Hematopoietic multipotent progenitor cell treated with erythropoietin and hydrocortisone succinate and interleukin-3 and kit ligand, for 6 days (in vitro differentiated cells): Measurements from ENCODE around the gene GNAO1.

ENCODE experiments used
- DNase-seq: peaks from one replicate; pipeline ENCODE4 v3.0.0-alpha.2; 2015

The GNAO1 gene

GRCh38 chr16:56294579-56294978 lies 103.3 kb downstream of the GNAO1 start:
- DNase-seq, result no peak

- DNase-seq, result no peak
These were observed 103.9 kb downstream of the GNAO1 start for GRCh38 chr16:56295059-56295665.

DNA sequence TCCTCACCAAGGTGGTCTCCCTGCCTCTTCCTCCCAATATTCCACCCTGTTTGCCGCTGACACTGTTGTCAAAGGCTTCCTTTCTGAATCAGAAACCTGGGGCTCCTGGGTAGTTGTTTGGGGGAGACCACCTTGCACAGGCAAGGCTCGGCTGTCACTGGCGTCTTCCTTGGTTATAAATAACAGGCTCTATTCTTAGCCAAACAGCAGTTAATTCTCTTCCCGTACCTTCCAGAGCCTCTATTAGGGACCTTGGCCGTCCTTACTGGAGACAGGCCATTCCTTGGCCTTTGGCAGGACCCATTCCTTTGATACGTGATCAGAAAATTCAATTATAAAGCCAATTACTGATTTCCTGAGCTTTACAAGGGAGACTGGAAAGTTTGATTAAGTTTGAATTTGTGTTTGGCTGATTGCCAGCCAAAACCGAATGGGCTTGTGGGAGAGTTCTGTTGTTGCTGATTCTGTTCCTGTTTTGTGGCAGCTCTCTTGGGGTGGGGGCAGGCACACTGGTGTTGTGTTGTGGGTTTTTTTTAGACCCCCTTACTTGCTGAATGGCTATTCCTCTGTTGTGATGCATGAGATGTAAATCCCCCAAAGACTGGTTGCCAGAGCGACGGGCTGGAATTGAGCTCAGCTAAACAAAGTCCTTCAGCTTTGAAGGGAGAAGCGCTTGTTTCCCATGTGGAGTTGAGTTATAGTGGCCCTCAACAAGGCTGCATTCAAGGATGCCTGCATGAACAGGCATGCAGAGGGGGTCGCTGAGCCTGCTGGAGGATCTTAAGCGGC lies 104.6 kb downstream of the GNAO1 start:
- no peak for DNase-seq

GRCh38 chr16:56297684-56298083 lies 106.4 kb downstream of the GNAO1 start:
- no peak for DNase-seq

- no peak for DNase-seq
These were observed 106.8 kb downstream of the GNAO1 start for GRCh38 chr16:56298116-56298515.

DNA sequence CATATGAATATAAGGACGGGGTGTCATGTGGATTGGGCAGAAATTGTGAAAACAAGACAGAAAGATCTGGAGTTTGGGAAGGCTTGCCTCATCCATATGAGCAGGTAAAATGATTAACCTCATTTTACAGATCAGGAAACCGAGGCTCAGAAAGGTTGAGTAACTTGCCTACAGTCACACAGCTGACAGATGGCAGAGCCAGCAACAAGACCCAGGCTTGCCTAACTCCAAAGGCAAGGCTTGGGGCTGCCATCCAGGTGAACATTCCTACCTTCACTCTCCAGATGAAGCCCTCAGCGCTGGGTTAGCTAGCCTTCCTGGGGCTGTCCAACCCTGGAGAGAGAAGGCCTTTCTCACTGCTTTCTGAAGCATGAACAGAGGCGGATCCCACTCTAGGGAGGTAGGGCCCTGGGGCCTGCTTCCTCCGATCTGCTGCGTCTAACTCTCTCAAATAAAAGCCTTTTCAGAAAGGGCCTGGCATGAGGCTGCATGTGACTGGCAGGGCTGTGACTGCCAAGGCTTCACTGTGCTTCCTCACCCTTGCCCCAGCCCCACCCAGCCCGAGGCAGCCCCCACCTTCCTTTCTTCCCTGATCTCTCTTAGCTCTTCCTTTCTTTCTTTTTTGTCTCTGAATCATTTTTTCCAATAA lies 107.8 kb downstream of the GNAO1 start:
- DNase-seq, result no peak

DNA sequence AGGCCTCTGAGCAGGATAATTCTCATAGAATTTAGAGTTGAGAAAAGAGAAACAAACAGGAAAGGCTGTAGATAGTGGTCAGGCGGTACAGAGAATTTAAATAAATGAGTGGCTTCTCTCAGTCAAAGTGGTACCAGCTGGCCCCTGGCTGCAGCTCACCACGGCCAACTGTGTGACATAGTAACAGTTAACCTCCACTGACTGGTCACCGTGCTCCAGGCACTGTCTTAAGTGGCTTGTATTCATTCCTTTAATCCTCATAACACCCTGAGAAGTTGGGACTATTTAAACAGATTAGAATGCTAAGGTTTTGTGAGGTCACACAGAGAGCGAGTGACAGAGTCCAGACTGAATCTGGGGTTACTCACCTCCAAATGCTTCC lies 108.9 kb downstream of the GNAO1 start:
- no peak for DNase-seq

DNA sequence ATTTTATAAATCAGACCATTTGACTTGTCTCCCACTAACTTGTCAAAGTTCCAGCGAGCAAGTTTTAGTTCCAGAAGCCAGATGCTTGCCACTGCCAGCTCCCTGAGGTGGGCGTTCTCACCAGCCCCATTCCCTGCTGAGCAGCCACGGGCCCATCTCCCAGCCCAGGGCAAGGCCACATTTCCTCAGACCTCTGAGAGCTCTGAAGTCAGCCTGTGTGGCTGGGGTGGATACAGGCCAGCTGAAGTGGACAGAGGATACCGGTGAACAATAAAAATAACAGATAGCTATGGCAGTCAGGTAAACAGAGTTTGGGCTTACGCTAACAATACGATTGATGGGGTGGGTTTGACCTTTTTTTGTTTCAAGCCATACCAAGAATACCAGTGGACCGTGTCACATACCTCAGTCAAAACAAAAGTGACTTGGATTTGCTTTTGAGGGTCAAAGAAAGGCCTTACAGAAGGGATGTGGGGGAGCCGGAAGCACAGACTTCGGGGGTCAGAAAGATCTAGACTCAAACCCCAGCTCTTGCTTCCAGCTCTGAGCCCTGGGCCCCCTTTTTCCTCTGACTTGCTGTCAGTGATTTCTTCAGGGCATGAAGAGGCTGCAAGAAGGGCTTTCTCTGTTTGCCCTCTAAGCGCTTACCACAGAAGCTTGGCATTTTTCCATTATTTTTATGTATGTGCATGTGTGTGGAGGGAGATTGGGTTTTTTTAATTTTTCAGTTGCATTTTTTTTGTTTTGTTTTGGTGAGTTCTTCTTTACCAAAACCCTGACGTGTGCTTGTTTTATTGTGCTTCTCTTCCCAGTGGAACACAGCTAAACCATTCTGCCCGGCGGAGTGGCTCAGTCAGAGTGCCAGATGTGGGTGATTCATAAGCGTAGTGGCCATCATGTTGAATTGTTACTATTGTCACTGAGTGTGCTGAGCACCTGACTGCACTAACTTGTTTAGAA lies 109.9 kb downstream of the GNAO1 start:
- DNase-seq, result peak; percentile 84

- DNase-seq, result no peak
These were observed 111.2 kb downstream of the GNAO1 start for GRCh38 chr16:56302506-56302905.

GRCh38 chr16:56303066-56303715 lies 111.9 kb downstream of the GNAO1 start:
- DNase-seq, result no peak

GRCh38 chr16:56303880-56304279 lies 112.6 kb downstream of the GNAO1 start:
- no peak for DNase-seq

DNA sequence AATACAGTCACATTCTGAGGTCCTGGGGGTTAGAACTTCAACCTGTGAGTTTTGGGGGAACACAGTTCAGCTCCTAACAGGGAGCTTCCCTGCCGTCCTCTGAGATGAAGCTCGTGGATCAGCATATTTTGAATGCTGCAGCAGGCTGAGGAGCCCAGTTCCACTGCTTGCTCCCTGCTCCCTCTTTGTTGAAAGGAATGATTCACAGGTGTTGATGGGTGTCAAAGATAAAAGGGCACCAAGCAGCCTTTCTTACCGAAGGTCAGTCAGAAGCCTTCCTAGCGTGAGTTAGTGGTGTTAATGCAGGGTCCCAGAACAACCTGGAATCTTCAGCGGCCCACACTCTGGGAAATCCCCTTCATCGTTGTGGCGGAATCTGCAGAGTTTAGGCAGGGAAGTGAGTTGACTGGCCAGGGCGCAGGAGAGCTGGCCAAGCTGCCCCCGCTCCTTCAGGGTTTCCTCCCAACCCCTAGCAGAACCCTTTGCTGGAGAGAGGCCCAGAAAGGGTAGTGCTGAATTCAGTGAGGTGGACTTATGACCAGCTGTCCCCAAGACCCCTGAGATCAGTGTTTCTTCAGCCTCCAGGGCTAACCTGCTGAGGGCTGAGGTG lies 114.8 kb downstream of the GNAO1 start:
- DNase-seq, result no peak

DNA sequence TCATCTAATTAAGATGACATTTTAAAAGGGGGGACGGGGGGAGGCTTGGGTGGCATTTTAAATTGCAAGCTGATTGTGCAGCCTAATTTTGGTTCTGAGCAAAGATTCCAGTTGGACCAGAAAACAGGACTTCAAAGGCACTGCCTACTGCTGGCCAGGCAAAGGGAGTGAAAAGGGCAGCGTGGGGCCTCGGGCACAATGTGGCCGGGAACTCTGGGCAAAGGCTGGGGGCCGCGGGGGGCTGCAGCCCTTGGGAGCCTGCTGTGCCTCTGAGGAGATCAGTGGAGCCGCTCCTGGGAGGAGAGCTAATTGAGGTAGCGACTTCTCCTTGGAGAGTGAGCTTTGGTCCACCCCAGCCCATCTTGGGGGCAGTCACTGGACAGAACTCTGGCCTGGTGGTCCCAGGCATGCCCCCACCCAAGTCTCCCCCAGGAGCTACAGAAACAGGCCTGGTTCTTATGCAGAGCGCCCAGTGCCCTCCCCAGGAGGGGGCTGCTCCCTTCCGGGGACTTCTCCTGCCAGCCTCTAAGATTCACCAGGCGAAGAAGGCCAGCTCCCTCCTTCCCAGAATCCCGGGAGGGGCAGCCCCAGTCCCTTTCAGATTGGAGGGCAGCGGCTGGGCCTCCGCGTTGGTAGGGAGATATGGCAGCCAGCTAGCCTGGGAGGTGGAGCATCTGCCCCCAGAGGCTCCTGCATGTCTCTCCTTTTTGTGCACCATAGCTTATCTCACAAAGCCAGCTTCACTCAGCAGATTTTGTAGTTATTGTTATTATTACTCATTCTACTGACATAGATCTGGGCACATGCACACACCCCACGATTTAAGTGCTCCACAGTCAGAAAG lies 115.6 kb downstream of the GNAO1 start:
- DNase-seq, result peak; percentile 75

DNA sequence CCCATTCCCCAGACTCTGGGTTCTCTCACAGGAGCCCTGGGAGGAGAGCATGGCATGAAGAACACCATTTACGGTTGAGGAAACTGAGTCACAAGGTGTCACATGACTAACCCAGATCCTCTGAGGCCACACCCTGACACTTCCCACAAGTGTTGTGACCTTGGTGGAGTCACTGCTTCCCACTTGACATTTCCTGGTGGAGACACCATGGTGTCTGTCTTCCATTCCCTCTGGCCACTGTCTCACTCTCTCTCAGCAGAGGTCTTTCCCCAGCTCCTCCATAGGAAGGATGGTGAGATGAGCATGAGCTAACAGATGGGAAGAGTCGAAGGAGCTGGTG lies 116.2 kb downstream of the GNAO1 start:
- no peak for DNase-seq

DNA sequence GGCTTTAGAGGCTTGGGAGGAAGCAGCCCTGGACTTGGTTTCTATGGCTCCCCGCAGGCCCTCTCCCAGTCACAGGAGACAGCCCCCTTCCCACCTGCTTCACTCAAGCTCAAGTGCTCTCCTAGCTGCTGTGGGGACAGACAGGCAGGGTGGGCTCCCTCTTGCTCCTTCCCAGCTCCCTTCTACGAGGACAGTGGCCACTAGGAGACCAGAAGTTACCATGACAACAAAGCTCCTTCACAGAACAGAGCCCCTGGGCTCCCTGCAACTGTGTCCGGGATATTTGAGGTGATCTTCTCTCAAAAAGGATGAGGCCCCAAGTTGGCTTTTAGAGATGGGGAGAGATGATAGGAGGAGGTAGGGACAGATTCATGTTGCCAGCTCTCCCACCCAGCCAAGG lies 117.7 kb downstream of the GNAO1 start:
- DNase-seq, result no peak

GRCh38 chr16:56310690-56311089 lies 119.4 kb downstream of the GNAO1 start:
- no peak for DNase-seq

DNA sequence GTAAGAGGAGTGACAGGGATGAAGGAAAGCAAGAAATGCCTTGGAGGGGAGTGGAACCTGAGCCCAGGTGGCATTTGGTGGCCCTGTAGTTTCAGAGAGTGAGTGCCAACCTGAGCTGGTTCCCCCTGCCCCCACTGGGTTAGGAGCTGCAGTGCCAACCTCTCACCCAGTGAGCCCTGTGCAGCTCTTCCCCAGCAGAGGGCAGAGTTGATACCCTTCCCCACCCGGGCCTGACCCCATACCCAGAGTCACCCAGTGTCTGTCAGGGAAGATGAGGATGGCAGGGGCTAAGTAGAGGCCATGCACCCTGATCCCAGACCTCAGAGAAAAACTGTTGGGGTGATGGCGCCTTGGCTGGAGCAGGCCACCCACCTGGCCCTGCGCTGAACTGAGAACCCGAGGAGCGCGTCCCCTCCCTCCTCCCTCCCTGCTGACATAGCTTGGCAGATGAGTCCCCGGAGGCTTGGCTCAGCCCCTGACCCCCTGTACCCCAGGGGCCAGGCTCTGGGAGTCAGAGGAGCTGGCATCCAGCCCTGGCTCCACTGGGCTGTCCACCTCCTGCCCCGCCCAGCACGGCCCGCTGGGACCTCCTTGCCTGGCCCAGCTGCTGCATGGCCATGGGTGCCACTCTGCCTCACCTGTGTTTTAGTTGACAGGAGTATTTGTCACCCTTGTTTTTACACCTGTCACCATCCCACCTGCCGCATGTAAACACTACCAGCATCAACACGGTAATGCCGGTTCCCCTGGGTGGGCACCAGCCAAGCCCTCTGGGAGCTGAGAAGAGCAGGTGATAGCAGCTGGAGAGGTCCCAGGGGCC lies 120.1 kb downstream of the GNAO1 start:
- DNase-seq, result peak; percentile 38

GRCh38 chr16:56312028-56312300 lies 120.7 kb downstream of the GNAO1 start:
- DNase-seq, result no peak

GRCh38 chr16:56312556-56312955 lies 121.3 kb downstream of the GNAO1 start:
- no peak for DNase-seq

- DNase-seq, result no peak
These were observed 123.1 kb downstream of the GNAO1 start for GRCh38 chr16:56314244-56314850.
